ENCODE results near the gene CHID1.

DNA sequence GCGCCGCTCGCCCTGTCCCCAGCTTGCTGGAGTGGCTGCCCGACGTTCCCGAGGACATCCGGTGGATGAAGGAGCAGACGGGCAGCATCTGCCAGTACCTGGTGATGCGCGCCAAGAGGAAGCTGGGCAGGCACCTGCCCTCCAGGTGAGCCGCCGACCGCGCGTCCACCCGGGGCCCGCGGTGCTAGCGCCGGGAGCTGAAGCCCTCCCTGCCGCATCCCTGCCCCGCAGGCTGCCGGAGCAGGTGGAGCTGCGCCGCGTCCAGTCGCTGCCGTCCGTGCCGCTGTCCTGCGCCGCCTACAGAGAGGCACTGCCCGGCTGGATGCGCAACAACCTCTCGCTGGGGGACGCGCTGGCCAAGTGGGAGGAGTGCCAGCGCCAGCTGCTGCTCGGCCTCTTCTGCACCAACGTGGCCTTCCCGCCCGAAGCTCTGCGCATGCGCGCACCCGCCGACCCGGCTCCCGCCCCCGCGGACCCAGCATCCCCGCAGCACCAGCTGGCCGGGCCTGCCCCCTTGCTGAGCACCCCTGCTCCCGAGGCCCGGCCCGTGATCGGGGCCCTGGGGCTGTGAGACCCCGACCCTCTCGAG, 86.2 kb downstream of the CHID1 start:
- TF ChIP-seq, protein P1, sequence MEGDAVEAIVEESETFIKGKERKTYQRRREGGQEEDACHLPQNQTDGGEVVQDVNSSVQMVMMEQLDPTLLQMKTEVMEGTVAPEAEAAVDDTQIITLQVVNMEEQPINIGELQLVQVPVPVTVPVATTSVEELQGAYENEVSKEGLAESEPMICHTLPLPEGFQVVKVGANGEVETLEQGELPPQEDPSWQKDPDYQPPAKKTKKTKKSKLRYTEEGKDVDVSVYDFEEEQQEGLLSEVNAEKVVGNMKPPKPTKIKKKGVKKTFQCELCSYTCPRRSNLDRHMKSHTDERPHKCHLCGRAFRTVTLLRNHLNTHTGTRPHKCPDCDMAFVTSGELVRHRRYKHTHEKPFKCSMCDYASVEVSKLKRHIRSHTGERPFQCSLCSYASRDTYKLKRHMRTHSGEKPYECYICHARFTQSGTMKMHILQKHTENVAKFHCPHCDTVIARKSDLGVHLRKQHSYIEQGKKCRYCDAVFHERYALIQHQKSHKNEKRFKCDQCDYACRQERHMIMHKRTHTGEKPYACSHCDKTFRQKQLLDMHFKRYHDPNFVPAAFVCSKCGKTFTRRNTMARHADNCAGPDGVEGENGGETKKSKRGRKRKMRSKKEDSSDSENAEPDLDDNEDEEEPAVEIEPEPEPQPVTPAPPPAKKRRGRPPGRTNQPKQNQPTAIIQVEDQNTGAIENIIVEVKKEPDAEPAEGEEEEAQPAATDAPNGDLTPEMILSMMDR (IDR thresholded peaks at IDR 0.05; ENCODE audit: low read depth, low read length): no peak
- no peak for TF ChIP-seq POLR2A (IDR thresholded peaks at IDR 0.05; ENCODE audit: extremely low read depth, insufficient read length)

All from NB4 (cell line).